GM18909 (cell line): ENCODE data around the gene KRTAP5-5.

Experiments
- ATAC-seq: cut with Tn5 transposase; IDR thresholded peaks from one replicate; pipeline ENCODE4 v1.9.1; 2021; ENCODE audit warnings: mild to moderate bottlenecking; ENCODE audit not compliant: unreplicated experiment, poor library complexity

The KRTAP5-5 gene

GRCh38 chr11:1673446-1674172 is 44.0 kb downstream of the KRTAP5-5 start:
- ATAC-seq = no peak

GRCh38 chr11:1674173-1675131 is 44.9 kb downstream of the KRTAP5-5 start:
- no peak for ATAC-seq

- ATAC-seq = no peak
Measured at GRCh38 chr11:1675536-1676228, 46.1 kb downstream of the KRTAP5-5 start.

- no peak for ATAC-seq
Measured at GRCh38 chr11:1676229-1676740, 46.7 kb downstream of the KRTAP5-5 start.

GRCh38 chr11:1679881-1680280 is 50.3 kb downstream of the KRTAP5-5 start:
- no peak for ATAC-seq
